Transverse colon (tissue), 4 donors: Measurements from ENCODE around the gene EQTN.

Experiments
- POLR2AphosphoS5 ChIP-seq, 3 donors: sonication (generic); formaldehyde crosslinking; IDR thresholded peaks; one replicate each; pipeline ENCODE4 v1.6.1; 2016; ENCODE audit warnings: antibody characterized with exemption in 3 of 3
- TF ChIP-seq, protein P1 (sequence below), 5 experiments: fragments of 200-600 bp in 3 of 5; fragments of 450-650 bp in 2 of 5; sonication (generic) in 3 of 5; IDR thresholded peaks; 1 replicate in 2 of 5; 2 replicates in 3 of 5; pipeline ENCODE4 v1.5.1; 2016 to 2017; ENCODE audit warnings: antibody characterized with exemption in 5 of 5, inconsistent platforms in 3 of 5, mild to moderate bottlenecking in 2 of 5, moderate library complexity in 1 of 5

GRCh38 chr9:27272103-27272502 is 24.8 kb downstream of the EQTN start:
- TF ChIP-seq, protein P1, sequence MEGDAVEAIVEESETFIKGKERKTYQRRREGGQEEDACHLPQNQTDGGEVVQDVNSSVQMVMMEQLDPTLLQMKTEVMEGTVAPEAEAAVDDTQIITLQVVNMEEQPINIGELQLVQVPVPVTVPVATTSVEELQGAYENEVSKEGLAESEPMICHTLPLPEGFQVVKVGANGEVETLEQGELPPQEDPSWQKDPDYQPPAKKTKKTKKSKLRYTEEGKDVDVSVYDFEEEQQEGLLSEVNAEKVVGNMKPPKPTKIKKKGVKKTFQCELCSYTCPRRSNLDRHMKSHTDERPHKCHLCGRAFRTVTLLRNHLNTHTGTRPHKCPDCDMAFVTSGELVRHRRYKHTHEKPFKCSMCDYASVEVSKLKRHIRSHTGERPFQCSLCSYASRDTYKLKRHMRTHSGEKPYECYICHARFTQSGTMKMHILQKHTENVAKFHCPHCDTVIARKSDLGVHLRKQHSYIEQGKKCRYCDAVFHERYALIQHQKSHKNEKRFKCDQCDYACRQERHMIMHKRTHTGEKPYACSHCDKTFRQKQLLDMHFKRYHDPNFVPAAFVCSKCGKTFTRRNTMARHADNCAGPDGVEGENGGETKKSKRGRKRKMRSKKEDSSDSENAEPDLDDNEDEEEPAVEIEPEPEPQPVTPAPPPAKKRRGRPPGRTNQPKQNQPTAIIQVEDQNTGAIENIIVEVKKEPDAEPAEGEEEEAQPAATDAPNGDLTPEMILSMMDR (IDR thresholded peaks at IDR 0.05): no peak
- TF ChIP-seq POLR2AphosphoS5 (IDR thresholded peaks at IDR 0.05): no peak
